OCI-LY3 (cell line): ENCODE measurements around the gene PRICKLE2.

ENCODE experiments used
- EZH2phosphoT487 ChIP-seq: fragments of 200-600 bp; shearing (Covaris generic); IDR thresholded peaks from 2 replicates; pipeline ENCODE4 v1.6.1; 2018; ENCODE audit warnings: antibody characterized with exemption, mixed run types, low read depth
- TF ChIP-seq, protein P1 (sequence below): fragments of 200-600, 300-600 bp; sonication (generic); IDR thresholded peaks from 2 replicates; pipeline ENCODE4 v1.5.1; 2014; ENCODE audit warnings: antibody characterized with exemption, low read length, low read depth

- TF ChIP-seq, protein P1, sequence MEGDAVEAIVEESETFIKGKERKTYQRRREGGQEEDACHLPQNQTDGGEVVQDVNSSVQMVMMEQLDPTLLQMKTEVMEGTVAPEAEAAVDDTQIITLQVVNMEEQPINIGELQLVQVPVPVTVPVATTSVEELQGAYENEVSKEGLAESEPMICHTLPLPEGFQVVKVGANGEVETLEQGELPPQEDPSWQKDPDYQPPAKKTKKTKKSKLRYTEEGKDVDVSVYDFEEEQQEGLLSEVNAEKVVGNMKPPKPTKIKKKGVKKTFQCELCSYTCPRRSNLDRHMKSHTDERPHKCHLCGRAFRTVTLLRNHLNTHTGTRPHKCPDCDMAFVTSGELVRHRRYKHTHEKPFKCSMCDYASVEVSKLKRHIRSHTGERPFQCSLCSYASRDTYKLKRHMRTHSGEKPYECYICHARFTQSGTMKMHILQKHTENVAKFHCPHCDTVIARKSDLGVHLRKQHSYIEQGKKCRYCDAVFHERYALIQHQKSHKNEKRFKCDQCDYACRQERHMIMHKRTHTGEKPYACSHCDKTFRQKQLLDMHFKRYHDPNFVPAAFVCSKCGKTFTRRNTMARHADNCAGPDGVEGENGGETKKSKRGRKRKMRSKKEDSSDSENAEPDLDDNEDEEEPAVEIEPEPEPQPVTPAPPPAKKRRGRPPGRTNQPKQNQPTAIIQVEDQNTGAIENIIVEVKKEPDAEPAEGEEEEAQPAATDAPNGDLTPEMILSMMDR = no peak
- TF ChIP-seq EZH2phosphoT487 = no peak
Observed at GRCh38 chr3:64240396-64240795, 15.1 kb upstream of the PRICKLE2 start.
